ENCODE measurements around the gene PPM1F. TPM values are rescaled to one million over a fixed set of nuclear protein-coding genes. Genes with fewer than 3 reads are reported as not detected.

PPM1F gene, protein sequence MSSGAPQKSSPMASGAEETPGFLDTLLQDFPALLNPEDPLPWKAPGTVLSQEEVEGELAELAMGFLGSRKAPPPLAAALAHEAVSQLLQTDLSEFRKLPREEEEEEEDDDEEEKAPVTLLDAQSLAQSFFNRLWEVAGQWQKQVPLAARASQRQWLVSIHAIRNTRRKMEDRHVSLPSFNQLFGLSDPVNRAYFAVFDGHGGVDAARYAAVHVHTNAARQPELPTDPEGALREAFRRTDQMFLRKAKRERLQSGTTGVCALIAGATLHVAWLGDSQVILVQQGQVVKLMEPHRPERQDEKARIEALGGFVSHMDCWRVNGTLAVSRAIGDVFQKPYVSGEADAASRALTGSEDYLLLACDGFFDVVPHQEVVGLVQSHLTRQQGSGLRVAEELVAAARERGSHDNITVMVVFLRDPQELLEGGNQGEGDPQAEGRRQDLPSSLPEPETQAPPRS
- 10.8 to 21.8 TPM (median 20.2 TPM) in 5 replicates for total RNA-seq (2022; extraction: Qiagen RNA extraction; ENCODE audit: low read depth)

DNA sequence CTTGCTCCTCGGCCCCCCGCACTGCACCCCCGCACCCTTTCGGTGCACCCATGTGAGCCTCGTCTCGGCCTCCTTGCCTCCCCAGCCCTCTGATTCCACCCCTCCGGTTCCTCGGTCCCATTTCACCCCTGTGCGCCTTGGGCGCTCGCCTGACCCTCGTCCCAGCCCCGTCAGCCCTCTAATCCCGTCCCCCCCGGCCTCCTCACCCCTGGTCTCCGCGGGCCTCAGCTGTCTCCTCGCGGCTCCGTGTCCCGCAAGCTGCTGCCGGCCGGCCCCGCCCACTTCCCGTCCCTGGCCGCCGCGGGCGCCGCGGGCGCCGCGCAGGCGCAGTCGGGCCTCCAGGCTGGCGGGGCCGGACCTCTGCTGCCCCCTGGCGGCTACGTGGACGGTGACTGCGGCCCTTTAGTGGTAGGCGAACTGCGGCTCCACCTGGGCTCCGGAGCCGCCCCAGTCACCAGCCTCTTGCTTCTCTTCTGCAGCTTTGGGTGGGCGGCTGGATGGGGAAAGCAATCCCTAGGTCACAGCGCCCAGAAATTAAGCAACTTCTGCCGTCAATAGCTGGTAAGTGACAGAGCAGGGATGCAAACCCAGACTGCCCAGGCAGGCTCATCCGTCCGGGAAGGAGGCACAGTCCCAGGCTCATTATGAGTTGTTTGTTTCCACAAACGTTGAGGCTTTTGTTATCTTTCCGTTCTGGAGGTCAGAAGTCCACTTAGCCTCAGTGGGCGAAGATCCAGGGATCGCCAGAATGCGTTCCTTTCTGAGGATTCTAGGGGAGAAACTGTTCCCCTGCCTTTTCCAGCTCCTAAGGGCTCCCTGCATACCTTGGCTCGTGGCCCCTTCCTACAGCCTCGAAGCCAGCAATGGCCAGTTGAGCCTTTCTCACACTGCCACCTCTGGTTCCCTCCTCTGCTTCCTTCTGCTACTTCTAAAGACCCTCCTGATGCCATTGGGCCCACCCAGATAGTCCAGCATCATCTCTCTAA, at the start of gene PPM1F:
Gene PPM1F, minus strand, starts transcription at position 263 of the 986 bp plus-strand sequence. CDS start 6,800 bp downstream, outside the sequence.

DNA sequence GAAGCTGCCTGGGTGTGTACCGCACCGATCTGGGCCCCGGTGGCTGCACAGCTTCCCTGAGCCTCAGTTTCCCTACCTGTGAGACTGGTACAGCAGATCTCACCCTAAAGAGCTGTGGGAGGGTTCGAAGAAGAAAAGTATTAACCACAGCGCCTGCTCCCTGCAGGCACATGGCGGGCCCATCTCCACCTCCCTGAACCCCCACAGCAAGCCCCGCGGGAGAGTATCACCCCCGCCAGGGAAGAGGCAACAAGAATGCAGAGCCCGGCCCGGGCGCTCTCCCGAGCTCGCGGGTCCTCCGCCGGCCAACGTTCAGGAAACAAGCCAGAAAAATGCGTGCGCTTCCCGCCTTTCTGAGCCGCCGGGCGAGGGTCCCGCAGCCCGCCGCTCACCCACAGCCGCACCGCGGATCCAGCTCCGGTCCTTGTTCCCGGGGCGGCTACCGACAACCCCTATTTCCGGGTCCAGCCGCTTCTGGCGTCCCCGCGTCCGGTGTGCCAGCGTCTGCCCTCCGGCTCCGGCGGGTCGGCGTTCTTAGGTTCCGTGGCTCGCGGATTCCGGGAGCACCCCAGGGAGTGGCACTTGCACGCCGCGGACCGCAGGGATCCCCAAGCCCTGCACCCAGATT, 29.8 kb upstream of the PPM1F start, which contains the start of gene TOP3B:
Gene TOP3B, minus strand, starts transcription at position 450 of the 628 bp plus-strand sequence. CDS start 7,078 bp downstream, outside the sequence.

Other genes with a start within 250 kb of the PPM1F start
- gene YPEL1, start 217.1 kb downstream of the PPM1F start, total RNA-seq (2022; extraction: Qiagen RNA extraction; ENCODE audit: low read depth), result 0.06 to 0.47 TPM (median 0.21 TPM) in 4 of 5 replicates, not detected in the other
- gene MAPK1, start 85.2 kb downstream of the PPM1F start, total RNA-seq (2022; extraction: Qiagen RNA extraction; ENCODE audit: low read depth), result 43.9 to 80.9 TPM (median 65.7 TPM) in 5 replicates
- gene TOP3B, start 29.9 kb upstream of the PPM1F start, total RNA-seq (2022; extraction: Qiagen RNA extraction; ENCODE audit: low read depth), result 13.4 to 15.6 TPM (median 15.2 TPM) in 5 replicates

Measured in A549 treated with ZK216348 at 1 μM for 4 hours (cell line).